A204.1 (cell line): ENCODE results near the gene KBTBD13.

Experiments used
- FAIRE-seq: peaks from 2 replicates; lab custom pipeline; 2012; peaks lifted over from hg19 to GRCh38; lab: Jason Lieb, UNC

The KBTBD13 gene

GRCh38 chr15:65115086-65115485, 38.5 kb downstream of the KBTBD13 start, which contains the start of gene UBAP1L:
UBAP1L (minus strand) TSS chr15:65115200; CDS start chr15:65106215, 8,985 bp downstream.
- FAIRE-seq, result no peak

GRCh38 chr15:65115542-65115941, 39.0 kb downstream of the KBTBD13 start:
- FAIRE-seq, result no peak
